HG02798 (cell line): ENCODE results near the gene TRERF1.
A peak's percentile ranks its signal among the peaks of the same experiment; 100 is the strongest.
"Not testable (repeated sequence)": the region's sequence is repeated elsewhere in the genome, so short reads cannot be mapped to it uniquely, and the experiment has no call there.

Experiments used
- ATAC-seq: cut with Tn5 transposase; IDR thresholded peaks from one replicate; pipeline ENCODE4 v1.9.1; 2021; ENCODE audit warnings: mild to moderate bottlenecking; ENCODE audit not compliant: unreplicated experiment, poor library complexity

The TRERF1 gene, protein sequence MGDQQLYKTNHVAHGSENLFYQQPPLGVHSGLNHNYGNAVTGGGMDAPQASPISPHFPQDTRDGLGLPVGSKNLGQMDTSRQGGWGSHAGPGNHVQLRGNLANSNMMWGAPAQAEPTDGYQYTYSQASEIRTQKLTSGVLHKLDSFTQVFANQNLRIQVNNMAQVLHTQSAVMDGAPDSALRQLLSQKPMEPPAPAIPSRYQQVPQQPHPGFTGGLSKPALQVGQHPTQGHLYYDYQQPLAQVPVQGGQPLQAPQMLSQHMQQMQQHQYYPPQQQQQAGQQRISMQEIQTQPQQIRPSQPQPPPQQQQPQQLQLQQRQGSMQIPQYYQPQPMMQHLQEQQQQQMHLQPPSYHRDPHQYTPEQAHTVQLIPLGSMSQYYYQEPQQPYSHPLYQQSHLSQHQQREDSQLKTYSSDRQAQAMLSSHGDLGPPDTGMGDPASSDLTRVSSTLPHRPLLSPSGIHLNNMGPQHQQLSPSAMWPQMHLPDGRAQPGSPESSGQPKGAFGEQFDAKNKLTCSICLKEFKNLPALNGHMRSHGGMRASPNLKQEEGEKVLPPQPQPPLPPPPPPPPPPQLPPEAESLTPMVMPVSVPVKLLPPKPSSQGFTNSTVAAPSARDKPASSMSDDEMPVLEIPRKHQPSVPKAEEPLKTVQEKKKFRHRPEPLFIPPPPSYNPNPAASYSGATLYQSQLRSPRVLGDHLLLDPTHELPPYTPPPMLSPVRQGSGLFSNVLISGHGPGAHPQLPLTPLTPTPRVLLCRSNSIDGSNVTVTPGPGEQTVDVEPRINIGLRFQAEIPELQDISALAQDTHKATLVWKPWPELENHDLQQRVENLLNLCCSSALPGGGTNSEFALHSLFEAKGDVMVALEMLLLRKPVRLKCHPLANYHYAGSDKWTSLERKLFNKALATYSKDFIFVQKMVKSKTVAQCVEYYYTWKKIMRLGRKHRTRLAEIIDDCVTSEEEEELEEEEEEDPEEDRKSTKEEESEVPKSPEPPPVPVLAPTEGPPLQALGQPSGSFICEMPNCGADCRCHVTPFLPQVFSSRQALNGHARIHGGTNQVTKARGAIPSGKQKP (N-terminal part only)

DNA sequence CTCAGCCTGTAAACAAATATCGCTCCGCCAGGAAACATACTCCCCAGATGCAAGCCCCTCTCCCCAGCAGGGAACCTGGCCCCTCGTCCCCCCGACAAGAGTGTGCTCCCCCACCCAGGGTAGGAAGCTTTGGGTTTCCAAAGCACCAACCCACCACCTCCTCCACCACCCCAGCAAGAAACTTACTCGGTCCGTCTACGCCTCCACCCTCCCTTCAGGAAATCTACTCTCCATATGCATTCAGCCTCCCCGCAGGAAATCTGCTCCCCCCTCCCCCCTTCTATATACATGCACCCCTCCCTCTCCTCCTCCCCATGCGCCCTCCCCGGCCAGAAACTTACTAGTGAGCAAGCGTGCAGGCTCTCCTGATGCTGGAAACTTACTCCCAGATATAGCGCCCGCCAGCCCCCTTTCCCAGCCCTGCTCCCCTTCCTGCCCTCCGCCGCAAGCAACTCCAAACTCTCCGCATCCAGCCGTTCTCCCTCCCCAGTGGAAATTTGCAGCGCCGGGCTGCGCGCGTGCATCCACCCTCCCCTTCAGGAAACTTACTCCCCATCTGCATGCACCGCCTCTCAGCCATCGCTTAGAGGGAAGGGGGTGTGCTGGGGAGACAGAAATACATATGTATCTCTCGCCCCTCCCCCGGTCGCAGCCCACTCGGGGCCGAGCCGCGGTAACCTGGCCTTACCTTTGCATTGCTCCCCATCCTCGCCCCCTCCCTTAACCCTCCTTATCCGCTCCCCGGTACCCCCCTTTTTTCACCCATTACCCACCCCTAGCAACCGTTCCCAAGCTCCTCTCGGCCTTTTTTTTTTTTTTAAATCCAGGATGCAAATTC is at the start of gene TRERF1:
Gene TRERF1, minus strand, starts transcription at position 594 of the 838 bp plus-strand sequence. CDS start 182,336 bp downstream, outside the sequence.
- peak; percentile 37 for ATAC-seq

DNA sequence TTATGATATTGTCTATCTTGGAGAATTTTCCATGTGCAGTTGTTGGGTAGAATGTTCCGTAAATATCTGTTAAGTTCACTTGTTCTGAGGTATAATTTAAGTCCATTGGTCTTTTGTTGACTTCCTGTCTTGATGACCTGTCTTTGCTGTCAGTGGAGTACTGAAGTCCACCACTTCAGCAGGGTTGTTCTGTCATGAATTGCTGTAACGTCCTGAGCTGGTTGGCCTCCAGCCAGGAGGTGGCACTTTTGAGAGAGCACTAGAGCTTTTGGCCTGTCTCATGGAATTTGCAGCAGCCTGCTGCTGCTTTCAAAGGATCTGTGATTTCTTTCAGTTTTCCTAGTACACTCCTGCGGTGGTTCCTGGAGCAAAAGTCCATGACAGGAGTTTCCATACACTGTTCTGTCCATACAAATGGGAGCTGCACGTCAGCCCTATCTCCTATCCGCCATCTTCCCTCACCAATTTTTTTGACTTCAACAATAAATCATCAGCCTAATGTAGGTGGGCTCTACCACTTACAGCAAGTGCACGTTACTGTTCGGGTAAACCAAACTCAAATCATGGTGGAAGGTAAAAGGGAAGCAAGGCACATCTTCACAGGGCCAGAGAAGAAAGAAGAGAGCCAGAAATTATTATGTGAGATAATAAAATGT is 46.9 kb upstream of the TRERF1 start:
- ATAC-seq = no peak

DNA sequence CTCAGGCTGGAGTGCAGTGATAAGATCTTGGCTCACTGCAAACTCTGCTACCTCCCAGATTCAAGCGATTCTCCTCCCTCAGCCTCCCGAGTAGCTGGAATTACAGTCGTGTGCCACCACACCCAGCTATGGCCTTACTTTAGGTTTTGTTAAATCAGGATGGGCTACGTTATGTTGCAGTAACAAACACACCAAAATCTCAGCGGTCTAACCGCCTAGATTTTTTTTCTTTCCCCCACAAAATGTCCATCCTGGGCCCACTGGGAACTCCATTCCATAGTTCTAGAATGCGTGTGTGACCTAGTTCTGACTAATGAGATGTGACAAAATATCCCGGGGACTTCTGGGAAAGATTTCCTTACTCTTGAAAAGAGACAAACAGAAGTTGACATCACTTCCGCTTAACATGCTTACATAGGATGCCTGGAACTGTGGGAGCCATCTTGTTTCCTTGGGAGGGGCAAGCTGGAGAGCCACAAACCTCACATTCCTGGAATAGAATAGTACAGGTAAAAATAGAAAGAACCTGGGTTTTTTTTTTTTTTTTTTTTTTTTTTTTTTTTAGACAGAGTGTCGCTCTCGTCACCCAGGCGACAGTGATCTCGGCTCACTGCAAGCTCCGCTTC is 42.3 kb upstream of the TRERF1 start:
- no peak for ATAC-seq

DNA sequence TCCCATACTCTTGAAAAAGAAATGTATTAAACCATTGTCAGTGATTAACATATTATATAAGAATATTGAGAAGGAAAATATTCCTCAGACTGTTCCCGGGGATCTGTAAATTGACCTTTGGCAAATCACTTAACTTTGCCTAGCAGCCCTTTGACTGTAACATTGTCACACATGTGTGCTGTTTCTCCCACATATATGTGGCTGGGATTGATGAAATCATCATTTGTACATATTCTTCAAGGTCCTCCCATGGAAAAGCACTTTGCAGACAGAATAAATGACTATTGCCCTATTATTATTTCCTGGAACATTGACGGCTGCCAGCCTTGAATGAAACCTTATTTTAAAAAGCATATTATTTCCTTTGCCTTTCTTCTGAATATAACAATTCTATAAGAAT is 36.4 kb upstream of the TRERF1 start:
- no peak for ATAC-seq

DNA sequence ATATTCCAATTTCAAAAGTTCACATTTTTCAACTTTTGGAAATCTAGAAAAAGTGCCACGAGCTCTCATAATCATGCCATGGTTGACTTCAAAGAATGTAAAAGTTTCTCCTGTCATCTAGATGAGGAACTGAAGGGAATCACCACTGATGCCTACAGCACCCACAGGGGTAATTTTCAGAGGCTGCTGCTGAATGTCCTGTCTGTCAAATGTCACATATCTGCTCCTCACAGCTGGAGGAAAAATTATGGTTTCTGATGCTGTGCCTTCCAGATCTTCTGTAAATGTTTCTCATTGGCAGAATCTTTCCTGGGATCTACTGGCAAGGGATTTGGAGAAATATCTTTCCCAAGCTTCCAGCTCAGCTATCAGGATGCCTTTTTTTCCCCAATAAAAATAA is 32.5 kb upstream of the TRERF1 start:
- ATAC-seq = no peak

DNA sequence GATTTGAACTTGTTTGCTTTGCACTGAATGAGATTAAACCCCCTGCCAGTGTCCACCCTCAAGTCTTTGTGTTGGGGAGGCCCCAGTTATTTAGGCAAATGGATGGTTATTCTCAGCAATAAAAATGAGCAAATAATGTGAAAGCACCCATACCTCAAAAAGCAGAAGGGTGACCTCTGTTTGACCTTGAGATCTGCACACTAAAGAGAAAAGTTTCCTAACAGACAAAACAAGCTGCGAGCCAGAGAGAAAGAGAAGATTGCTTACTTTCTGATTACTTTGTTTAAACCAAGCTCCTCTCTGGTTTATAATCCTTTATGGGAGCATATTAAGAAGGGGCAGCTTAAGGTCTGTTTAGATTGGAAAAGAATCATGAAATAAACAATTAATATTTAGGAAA is 30.4 kb upstream of the TRERF1 start:
- no peak for ATAC-seq

DNA sequence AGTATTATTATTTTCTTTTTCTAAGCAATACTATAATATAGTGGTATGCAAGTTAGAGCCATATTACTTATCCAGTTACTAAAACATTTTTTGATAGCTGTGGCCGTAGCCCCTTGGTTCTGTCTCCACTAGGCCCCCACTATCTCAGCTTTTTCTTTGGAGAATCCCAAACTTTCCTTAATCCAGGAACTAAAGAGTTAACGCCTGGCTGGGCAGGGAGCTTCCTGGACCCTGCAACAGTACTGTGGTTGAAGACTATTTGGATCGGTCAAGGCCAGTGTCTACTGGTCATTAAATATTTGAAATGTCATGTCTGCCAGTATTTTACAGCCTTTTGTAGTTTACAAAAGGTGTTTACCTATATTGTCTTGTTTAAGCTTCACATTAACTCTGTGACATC is 20.0 kb upstream of the TRERF1 start:
- ATAC-seq = no peak

DNA sequence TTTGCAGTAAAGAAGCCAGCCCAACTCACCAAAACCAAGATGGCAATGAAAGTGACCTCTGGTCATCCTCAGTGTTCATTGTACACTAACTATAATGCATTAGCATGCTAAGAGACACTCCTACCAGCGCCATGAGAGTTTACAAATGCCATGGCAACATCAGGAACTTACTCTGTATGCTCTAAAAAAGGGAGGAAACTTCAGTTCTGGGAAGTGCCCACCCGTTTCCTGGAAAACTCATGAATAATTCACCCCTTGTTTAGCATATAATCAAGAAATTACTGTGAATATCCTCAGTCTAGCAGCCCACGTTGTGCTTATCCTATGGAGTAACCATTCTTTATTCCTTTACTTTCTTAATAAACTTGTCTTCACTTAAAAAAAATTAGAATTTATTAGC is 19.4 kb upstream of the TRERF1 start:
- no peak for ATAC-seq

DNA sequence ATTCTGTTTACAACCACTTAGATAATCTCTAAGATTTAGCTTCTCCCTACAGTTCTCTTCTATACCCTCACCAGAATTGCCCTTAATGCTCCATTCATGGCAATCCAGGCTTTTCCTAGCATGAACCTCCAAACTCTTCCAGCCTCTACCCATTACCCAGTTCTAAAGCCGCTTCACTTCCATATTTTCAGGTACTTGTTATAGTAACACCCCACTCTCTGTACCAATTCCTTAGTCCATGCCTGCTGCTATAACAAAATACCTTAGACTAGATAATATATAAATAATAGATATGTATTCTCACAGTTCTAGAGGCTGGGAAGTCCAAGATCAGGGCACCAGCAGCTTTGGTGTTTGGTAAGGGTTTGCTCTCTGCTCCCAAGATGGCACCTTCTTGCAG is 16.5 kb upstream of the TRERF1 start:
- ATAC-seq = no peak

DNA sequence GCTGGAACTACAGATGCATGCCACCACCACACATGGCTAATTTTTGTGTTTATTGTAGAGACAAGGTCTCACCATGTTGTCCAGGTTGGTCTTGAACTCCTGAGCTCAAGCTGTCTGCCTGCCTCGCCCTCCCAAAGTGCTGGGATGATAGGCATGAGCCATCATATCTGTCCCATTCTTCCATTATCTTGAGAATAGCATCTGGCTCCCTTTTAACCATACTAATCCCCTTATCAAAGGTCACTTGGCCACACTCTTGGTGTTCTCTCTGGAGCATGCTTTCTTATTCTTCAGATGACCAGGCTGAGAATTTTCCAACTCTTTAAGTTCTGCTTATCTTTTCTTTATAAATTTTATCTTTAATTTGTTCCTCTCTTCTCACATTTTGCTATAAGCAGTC is 15.9 kb upstream of the TRERF1 start:
- no peak for ATAC-seq

DNA sequence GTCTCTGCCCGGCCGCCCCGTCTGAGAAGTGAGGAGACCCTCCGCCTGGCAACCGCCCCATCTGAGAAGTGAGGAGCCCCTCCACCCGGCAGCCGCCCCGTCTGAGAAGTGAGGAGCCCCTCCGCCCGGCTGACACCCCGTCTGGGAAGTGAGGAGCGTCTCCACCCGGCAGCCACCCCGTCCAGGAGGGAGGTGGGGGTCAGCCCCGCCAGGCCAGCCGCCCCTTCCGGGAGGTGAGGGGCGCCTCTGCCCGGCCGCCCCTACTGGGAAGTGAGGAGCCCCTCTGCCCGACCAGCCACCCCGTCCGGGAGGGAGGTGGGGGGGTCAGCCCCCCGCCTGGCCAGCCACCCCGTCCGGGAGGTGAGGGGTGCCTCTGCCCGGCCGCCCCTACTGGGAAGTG is 14.7 kb upstream of the TRERF1 start:
- ATAC-seq = not testable (repeated sequence)

DNA sequence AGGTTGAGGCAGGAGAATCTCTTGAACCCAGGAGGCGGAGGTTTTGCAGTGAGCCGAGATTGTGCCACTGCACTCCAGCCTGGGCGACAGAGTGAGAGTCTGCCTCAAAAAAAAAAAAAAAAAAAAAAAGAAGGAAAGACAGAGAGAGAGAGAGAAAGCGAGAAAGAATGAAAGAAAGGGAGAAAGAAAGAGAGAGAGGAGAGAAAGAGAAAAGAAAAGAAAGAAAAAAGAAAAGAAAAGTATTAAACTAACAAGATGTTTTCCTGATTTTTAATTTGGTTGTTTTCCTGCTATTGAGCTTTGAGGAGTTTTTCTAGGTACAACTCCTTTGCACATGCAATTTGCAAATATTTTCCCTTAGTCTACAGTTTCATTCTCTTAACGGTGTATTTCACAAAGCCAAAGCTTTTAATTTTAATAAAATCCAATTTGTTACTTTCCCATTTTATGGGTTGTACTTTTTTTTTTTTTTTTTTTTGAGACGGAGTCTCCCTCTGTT is 10.8 kb upstream of the TRERF1 start:
- no peak for ATAC-seq

DNA sequence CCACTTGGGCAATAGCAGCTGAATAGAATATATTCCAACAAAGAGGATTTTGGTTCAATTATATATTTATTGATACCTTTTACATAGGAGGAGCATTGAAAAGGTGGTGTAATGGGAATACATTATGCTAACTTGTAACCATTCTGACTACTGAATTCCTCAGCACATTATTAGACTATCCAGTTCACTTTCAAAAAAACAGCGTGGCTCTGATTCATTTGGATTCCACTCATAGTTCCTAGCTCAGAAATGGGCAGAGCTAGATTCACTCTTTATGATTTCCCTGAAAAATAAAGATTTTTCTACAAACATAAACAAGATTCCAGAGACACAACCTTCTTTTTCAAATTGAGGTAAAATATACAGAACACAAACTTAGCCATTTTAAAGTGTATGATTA is 9.2 kb upstream of the TRERF1 start:
- no peak for ATAC-seq

DNA sequence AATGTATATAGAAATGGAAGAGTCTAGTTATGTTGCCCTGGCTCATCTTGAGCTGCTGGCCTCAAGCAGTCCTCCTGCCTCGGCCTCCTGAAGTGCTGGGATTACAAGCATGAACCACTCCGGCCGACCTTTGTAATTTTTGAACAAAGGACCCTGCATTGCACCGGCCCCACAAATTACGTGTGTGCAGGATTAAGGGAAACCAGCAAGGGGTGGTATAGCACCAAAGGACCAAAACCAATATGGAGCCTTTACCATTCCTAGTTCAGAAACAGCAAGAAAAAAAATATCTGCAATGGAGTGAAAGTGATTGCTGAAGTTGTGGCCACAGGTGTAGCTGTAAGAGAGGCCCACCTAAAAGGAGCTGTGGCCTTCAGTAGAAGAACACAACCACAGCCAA is 8.2 kb upstream of the TRERF1 start:
- ATAC-seq = no peak

DNA sequence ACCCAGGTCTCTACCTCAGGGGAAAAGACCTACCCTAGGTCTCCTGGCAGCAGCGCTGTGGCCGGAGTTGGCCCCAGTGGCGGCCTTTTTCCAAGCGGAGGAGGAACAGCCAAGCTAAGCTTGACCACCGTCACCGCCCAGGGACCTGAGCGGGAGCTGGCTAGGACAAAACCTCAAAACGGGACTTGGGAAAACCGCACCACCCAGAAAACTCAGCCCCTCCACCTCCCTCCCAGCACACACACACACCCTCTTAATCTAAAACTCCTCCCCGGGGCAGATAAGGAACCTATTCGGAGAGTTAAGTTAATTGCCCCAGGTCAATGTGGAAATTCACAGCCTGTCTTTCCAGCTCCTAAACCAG is 2.7 kb upstream of the TRERF1 start:
- no peak for ATAC-seq

DNA sequence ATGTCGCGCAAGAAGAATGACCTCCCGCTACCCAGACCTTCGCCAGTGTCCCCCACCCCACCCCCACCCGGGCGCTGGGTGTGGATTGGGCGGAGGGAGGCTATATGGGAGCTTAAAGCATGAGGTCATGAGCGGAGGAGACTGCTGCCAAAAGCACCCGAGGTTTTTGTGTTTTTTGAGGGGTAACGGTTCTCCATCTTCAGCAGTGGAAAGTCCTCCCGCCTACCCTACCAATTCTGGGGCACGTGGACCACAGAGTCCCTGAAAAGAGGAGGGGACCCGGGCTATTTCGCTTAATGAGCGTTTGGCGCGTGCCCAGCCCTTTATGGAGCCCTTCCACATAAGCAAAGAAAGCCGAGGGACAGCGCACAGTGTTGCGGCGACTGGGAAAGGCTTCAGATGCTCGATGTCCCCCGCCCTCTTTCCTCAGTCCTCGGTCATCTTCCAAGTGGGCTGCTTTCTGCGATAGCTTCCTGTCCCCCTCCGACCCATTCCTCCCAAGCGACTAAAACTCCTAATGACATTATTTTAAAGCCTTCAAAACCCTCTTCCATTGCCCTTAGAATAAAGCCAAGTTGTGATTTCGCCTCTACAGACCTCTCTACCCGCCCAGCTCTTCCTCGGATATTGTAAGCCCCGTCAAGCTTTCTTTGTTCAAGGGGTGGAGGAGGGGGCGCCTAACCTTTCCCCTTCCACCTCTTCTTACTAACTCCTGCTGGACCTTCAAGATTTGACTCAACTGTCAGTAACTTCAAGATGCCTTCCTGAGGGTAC is 2.1 kb upstream of the TRERF1 start:
- ATAC-seq = no peak

DNA sequence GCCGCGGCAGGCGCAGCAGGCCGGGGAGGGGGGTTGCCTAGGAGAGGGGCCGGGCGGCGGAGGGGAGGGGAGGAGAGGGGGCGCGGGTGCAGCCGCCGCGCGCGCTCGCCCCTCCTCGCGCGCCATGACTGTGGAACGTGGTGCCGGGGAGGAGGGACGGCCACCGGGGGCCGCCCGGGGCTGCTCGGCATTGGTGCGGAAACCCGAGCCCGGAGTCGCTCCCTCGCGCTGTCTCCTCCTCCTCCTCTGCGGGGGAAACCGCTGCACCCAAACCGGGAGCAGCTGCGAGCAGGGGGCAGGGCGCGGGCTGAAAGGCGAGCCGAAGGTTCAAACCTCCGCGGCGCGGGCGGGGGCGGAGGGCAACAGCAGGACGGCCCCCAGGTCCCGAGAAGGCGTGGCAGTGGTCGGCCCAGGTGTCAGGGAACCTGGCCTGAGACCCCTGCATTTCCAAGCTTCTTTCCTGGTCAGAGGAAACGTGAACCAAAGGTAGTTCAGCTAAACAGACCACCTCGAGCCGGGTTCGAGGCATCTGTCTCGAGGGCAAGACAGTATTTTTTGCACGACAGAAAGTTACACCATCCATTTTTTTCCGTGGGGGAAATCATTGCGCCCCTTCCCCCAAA is 1.4 kb upstream of the TRERF1 start:
- ATAC-seq = peak; percentile 74
